GM23338 (cell line): ENCODE data around the gene STAT3. TPM values are rescaled to one million over a fixed set of nuclear protein-coding genes. Genes with fewer than 3 reads are reported as not detected.

Experiments used
- ATAC-seq: fragments of 200-7000 bp; cut with Tn5 transposase; 3 replicates; pipeline ENCODE4 v1.9.1; 2020
- DNase-seq: peaks from one replicate; pipeline ENCODE4 v3.0.0-alpha.2; 2015; ENCODE audit warnings: low spot score
- H2AFZ ChIP-seq: fragments of 200-600 bp; sonication (generic); 2 replicates; pipeline ENCODE4 v1.8.0; 2016; ENCODE audit warnings: antibody characterized with exemption, mild to moderate bottlenecking, moderate library complexity
- H3F3A ChIP-seq: fragments of 200-600 bp; sonication (generic); replicated peaks from 2 replicates; pipeline ENCODE4 v1.8.0; 2017; ENCODE audit warnings: antibody characterized with exemption, mixed run types, low read depth
- H3K27ac ChIP-seq: fragments of 200-600 bp; sonication (generic); 2 replicates; pipeline ENCODE4 v1.6.1; 2016; ENCODE audit warnings: low read depth
- H3K27me3 ChIP-seq: fragments of 200-600 bp; sonication (generic); 2 replicates; pipeline ENCODE4 v1.8.0; 2016; ENCODE audit warnings: mild to moderate bottlenecking, mixed run types, moderate library complexity; ENCODE audit not compliant: insufficient read depth
- H3K36me3 ChIP-seq: fragments of 200-600 bp; sonication (generic); 2 replicates; pipeline ENCODE4 v1.8.0; 2016; ENCODE audit warnings: mild to moderate bottlenecking; ENCODE audit not compliant: insufficient read depth
- H3K4me1 ChIP-seq: fragments of 200-600 bp; sonication (generic); 2 replicates; pipeline ENCODE4 v1.8.0; 2016; ENCODE audit warnings: mild to moderate bottlenecking, moderate library complexity; ENCODE audit not compliant: insufficient read depth
- H3K4me2 ChIP-seq: fragments of 200-600 bp; sonication (generic); 2 replicates; pipeline ENCODE4 v1.7.1; 2017; ENCODE audit warnings: mixed run types
- H3K4me3 ChIP-seq: fragments of 200-600 bp; sonication (generic); 2 replicates; pipeline ENCODE4 v1.6.1; 2016; ENCODE audit warnings: mixed run types
- H3K79me2 ChIP-seq: fragments of 200-600 bp; sonication (generic); replicated peaks from 2 replicates; pipeline ENCODE4 v1.8.0; 2017; ENCODE audit warnings: mild to moderate bottlenecking; ENCODE audit not compliant: insufficient read depth
- H3K9me2 ChIP-seq: fragments of 200-600 bp; sonication (generic); 2 replicates; pipeline ENCODE4 v1.8.0; 2017; ENCODE audit not compliant: insufficient read depth
- H4K20me1 ChIP-seq: fragments of 200-600 bp; sonication (generic); replicated peaks from 2 replicates; pipeline ENCODE4 v1.8.0; 2017; ENCODE audit warnings: mild to moderate bottlenecking; ENCODE audit not compliant: insufficient read depth
- H3K27ac Mint-ChIP-seq: 2 replicates; pipeline ENCODE4 v1.8.0; 2020; ENCODE audit warnings: inconsistent platforms, mild to moderate bottlenecking, moderate library complexity, mixed read lengths
- H3K27me3 Mint-ChIP-seq: 3 replicates; pipeline ENCODE4 v1.8.0; 2022; ENCODE audit warnings: low read depth, mild to moderate bottlenecking, moderate library complexity, mixed read lengths, inconsistent platforms; ENCODE audit not compliant: insufficient read depth, poor library complexity
- H3K36me3 Mint-ChIP-seq: 3 replicates; pipeline ENCODE4 v1.8.0; 2021; ENCODE audit warnings: low read depth, mild to moderate bottlenecking, inconsistent platforms, moderate library complexity, mixed read lengths
- H3K4me1 Mint-ChIP-seq: 3 replicates; pipeline ENCODE4 v1.8.0; 2020; ENCODE audit warnings: mild to moderate bottlenecking, inconsistent platforms, mixed read lengths
- H3K4me3 Mint-ChIP-seq: 3 replicates; pipeline ENCODE4 v1.8.0; 2021; ENCODE audit warnings: moderate library complexity, mild to moderate bottlenecking, inconsistent platforms, mixed read lengths
- H3K9me3 Mint-ChIP-seq: 3 replicates; pipeline ENCODE4 v1.8.0; 2020; ENCODE audit warnings: moderate library complexity, mild to moderate bottlenecking, inconsistent platforms, mixed read lengths
- EZH2phosphoT487 ChIP-seq: fragments of 200-600 bp; sonication (generic); IDR thresholded peaks from one replicate; pipeline ENCODE4 v1.8.1; 2018; ENCODE audit warnings: antibody characterized with exemption; ENCODE audit not compliant: unreplicated experiment
- NANOG ChIP-seq: IDR thresholded peaks from 2 replicates; pipeline ENCODE4 v1.6.1; 2016; ENCODE audit warnings: antibody characterized with exemption, borderline replicate concordance
- POLR2AphosphoS5 ChIP-seq: IDR thresholded peaks from 2 replicates; pipeline ENCODE4 v1.6.1; 2016; ENCODE audit warnings: antibody characterized with exemption, low read depth
- ZNF462 ChIP-seq: fragments of 250-450 bp; sonication (Bioruptor Pico); IDR thresholded peaks from 2 replicates; pipeline ENCODE4 v1.5.0; 2020; ENCODE audit warnings: mild to moderate bottlenecking, moderate library complexity
- polyA plus RNA-seq: library from polyadenylated mRNA; unstranded; fragments of >200 nt; fragmentation: Nextera tagmentation; extraction: Ambion mirVana; gene quantifications from 2 replicates; pipeline ENCODE4 v1.2.1, GENCODE V29; 2016
- total RNA-seq: library from RNA; depleted of rRNA; stranded (reverse); fragments of >200 nt; shearing (Covaris generic); gene quantifications from 2 replicates; pipeline ENCODE4 v1.2.3, GENCODE V29; 2014
- TF ChIP-seq, protein P1 (sequence below): IDR thresholded peaks from one replicate; pipeline ENCODE4 v1.6.1; 2018; ENCODE audit warnings: antibody characterized with exemption; ENCODE audit not compliant: unreplicated experiment
- TF ChIP-seq, protein P2 (sequence below), 2 experiments: fragments of 200-600 bp in 1 of 2; sonication (generic) in 1 of 2; conservative IDR thresholded peaks; 2 replicates each; pipeline versions ENCODE4 v1.5.1 to v1.6.1; 2016 to 2017; ENCODE audit warnings: antibody characterized with exemption in 2 of 2, low read depth in 2 of 2, mild to moderate bottlenecking in 2 of 2, moderate library complexity in 1 of 2

Gene STAT3
- total and polyA plus RNA-seq, 2 experiments from 2014 or later, result 49.5 to 78.0 TPM

- peaks cover 45% of the 10 kb centered on the region for H3K4me1 Mint-ChIP-seq
- no peak for ATAC-seq
Measured at GRCh38 chr17:42272162-42272907, 115.9 kb downstream of the STAT3 start.

More at GRCh38 chr17:42272162-42272907, 115.9 kb downstream of the STAT3 start:
- Histone ChIP-seq H3K4me2 (peak overlapping the region; percentile 98), H4K20me1 (peaks cover 5% of the 10 kb centered on the region; the same call in 1 of the 2 replicates), H2AFZ (no peak overlapping the region), H3K27me3 (peaks cover 7% of the 10 kb centered on the region), H3K9me2 (no peaks in the 10 kb centered on the region), H3K4me1 (peaks cover 52% of the 10 kb centered on the region), H3K4me3 (peak overlapping the region; percentile 87), H3K36me3 (no peaks in the 10 kb centered on the region), H3F3A (peaks cover 10% of the 10 kb centered on the region; the same call in 1 of the 2 replicates), H3K79me2 (peaks cover 80% of the 10 kb centered on the region), H3K27ac (no peak overlapping the region)
- Mint-ChIP-seq H3K27ac (no peak overlapping the region), H3K4me3 (peak overlapping the region; percentile 43; the same call in 2 of the 3 replicates), H3K27me3 (peaks cover 7% of the 10 kb centered on the region), H3K36me3 (no peaks in the 10 kb centered on the region), H3K9me3 (no peaks in the 10 kb centered on the region; the same call in 2 of the 3 replicates)
- TF ChIP-seq, protein P1, sequence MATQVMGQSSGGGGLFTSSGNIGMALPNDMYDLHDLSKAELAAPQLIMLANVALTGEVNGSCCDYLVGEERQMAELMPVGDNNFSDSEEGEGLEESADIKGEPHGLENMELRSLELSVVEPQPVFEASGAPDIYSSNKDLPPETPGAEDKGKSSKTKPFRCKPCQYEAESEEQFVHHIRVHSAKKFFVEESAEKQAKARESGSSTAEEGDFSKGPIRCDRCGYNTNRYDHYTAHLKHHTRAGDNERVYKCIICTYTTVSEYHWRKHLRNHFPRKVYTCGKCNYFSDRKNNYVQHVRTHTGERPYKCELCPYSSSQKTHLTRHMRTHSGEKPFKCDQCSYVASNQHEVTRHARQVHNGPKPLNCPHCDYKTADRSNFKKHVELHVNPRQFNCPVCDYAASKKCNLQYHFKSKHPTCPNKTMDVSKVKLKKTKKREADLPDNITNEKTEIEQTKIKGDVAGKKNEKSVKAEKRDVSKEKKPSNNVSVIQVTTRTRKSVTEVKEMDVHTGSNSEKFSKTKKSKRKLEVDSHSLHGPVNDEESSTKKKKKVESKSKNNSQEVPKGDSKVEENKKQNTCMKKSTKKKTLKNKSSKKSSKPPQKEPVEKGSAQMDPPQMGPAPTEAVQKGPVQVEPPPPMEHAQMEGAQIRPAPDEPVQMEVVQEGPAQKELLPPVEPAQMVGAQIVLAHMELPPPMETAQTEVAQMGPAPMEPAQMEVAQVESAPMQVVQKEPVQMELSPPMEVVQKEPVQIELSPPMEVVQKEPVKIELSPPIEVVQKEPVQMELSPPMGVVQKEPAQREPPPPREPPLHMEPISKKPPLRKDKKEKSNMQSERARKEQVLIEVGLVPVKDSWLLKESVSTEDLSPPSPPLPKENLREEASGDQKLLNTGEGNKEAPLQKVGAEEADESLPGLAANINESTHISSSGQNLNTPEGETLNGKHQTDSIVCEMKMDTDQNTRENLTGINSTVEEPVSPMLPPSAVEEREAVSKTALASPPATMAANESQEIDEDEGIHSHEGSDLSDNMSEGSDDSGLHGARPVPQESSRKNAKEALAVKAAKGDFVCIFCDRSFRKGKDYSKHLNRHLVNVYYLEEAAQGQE, result no peak
- TF ChIP-seq POLR2AphosphoS5 (no peak), NANOG (no peak), EZH2phosphoT487 (no peak), ZNF462 (CRISPR knock-in tag) (no peak)
- TF ChIP-seq, protein P2, sequence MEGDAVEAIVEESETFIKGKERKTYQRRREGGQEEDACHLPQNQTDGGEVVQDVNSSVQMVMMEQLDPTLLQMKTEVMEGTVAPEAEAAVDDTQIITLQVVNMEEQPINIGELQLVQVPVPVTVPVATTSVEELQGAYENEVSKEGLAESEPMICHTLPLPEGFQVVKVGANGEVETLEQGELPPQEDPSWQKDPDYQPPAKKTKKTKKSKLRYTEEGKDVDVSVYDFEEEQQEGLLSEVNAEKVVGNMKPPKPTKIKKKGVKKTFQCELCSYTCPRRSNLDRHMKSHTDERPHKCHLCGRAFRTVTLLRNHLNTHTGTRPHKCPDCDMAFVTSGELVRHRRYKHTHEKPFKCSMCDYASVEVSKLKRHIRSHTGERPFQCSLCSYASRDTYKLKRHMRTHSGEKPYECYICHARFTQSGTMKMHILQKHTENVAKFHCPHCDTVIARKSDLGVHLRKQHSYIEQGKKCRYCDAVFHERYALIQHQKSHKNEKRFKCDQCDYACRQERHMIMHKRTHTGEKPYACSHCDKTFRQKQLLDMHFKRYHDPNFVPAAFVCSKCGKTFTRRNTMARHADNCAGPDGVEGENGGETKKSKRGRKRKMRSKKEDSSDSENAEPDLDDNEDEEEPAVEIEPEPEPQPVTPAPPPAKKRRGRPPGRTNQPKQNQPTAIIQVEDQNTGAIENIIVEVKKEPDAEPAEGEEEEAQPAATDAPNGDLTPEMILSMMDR (conservative IDR thresholded peaks at IDR 0.05; ENCODE audit: low read depth in 2 of 2), result no peak
- no peak for DNase-seq
